ENCODE data around the gene GRPEL1. TPM values are rescaled to one million over a fixed set of nuclear protein-coding genes. Genes with fewer than 3 reads are reported as not detected.

GRPEL1 gene
- total RNA-seq, 1 donor from 2014 or later: 24.1 TPM

DNA sequence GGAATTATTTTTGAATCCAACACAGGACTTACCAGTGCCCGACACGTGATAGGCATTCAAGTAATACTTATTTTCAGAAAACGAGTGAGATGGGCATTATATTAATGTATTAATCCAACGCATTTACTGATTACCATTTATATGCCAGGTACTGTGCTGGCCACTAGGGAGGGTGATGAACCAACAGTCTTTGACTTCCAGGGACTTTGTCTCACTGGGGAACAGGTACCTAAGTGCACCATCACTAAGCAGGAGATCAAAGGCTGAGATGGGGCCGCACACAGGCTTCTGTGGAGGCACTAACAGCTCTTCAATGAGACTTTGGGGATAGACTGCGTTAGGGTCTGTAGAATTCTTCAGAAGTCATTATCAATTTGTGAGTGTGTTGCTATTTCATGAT lies 30.4 kb downstream of the GRPEL1 start:
- H3K27me3 Mint-ChIP-seq (ENCODE audit: low read depth): no peaks in the 10 kb centered on the region
- peak overlapping the region; percentile 62 for H3K27ac Mint-ChIP-seq (ENCODE audit: unreplicated experiment)
- H3K4me1 Mint-ChIP-seq (ENCODE audit: low read depth): peaks cover 36% of the 10 kb centered on the region
- H3K36me3 Mint-ChIP-seq (ENCODE audit: low read depth): no peaks in the 10 kb centered on the region
- H3K9me3 Mint-ChIP-seq (ENCODE audit: low read depth): no peaks in the 10 kb centered on the region
- TF ChIP-seq, protein P1, sequence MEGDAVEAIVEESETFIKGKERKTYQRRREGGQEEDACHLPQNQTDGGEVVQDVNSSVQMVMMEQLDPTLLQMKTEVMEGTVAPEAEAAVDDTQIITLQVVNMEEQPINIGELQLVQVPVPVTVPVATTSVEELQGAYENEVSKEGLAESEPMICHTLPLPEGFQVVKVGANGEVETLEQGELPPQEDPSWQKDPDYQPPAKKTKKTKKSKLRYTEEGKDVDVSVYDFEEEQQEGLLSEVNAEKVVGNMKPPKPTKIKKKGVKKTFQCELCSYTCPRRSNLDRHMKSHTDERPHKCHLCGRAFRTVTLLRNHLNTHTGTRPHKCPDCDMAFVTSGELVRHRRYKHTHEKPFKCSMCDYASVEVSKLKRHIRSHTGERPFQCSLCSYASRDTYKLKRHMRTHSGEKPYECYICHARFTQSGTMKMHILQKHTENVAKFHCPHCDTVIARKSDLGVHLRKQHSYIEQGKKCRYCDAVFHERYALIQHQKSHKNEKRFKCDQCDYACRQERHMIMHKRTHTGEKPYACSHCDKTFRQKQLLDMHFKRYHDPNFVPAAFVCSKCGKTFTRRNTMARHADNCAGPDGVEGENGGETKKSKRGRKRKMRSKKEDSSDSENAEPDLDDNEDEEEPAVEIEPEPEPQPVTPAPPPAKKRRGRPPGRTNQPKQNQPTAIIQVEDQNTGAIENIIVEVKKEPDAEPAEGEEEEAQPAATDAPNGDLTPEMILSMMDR (IDR thresholded peaks at IDR 0.05): peak; percentile 33
- no peak overlapping the region for H3K4me3 Mint-ChIP-seq (ENCODE audit: unreplicated experiment)
- DNase-seq (ENCODE audit: low spot score): no peak

DNA sequence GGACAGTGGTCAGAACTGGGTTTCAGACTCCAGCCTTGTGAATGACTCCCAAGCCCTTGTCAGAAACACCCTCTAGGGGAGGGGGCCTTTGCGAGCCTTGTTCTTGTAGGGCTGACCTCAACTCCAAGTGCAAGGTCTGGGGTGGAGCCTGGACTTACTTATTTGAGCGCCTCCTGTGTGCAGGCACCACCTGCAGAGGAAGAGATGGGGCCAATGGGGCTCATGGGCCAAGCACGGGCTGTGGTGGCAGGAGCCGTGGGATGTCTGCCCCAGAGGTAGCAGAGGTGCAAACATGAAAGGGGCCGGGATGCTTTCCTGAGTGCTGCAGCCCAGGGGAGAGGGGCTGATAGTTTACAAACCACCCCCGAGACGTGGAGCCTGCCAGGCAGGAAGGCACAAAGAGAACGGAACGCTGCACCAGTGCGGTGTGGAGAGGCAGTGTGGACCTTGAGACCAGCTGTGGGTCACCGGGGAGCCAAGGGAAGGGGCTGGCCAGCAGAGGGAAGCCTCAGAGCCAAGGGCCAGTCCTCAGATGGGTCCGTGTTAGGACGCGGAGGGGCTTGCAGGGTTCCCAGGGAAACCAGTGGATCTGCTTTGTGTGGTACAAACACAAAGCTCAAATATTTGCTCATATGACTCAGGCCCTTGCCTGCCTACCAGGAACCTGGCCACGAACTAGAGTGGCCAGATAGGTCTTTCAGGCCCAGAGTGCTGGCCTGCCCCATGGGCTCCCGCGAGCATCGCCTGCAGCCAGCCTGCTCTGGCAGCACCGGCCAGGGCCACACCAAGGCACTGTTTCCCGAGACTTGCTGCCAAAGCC lies 33.4 kb downstream of the GRPEL1 start:
- DNase-seq (ENCODE audit: low spot score): peak; percentile 66
- no peaks in the 10 kb centered on the region for H3K27me3 Mint-ChIP-seq (ENCODE audit: low read depth)

DNA sequence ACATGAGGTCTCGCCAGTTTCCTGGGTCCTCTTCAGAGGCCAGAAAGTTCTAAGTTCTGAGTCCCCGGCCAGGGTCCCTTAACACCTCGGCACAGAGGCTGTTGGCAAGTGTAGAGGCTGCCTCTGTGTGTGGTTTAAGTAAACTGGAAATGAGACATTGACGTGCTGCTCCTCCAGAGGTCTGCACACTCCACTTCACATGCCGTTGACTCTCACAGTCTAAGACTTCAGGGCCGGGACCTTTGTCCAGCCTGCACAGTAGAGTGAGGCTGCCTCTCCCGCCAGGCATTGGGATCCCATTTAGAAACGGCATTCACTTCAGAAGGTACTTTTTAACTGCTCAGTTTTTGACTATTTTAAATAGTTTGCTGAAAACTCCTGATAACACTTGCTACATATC lies 35.3 kb downstream of the GRPEL1 start:
- peaks cover 42% of the 10 kb centered on the region for H3K4me1 Mint-ChIP-seq (ENCODE audit: low read depth)

More for the DNA sequence above, 33.4 kb downstream of the GRPEL1 start:
- H3K27ac Mint-ChIP-seq (ENCODE audit: unreplicated experiment): peak overlapping the region; percentile 41
- no peaks in the 10 kb centered on the region for H3K9me3 Mint-ChIP-seq (ENCODE audit: low read depth)
- H3K36me3 Mint-ChIP-seq (ENCODE audit: low read depth): peaks cover 8% of the 10 kb centered on the region
- peaks cover 42% of the 10 kb centered on the region for H3K4me1 Mint-ChIP-seq (ENCODE audit: low read depth)
- TF ChIP-seq, protein P1 (IDR thresholded peaks at IDR 0.05): no peak
- H3K4me3 Mint-ChIP-seq (ENCODE audit: unreplicated experiment): no peak overlapping the region

DNA sequence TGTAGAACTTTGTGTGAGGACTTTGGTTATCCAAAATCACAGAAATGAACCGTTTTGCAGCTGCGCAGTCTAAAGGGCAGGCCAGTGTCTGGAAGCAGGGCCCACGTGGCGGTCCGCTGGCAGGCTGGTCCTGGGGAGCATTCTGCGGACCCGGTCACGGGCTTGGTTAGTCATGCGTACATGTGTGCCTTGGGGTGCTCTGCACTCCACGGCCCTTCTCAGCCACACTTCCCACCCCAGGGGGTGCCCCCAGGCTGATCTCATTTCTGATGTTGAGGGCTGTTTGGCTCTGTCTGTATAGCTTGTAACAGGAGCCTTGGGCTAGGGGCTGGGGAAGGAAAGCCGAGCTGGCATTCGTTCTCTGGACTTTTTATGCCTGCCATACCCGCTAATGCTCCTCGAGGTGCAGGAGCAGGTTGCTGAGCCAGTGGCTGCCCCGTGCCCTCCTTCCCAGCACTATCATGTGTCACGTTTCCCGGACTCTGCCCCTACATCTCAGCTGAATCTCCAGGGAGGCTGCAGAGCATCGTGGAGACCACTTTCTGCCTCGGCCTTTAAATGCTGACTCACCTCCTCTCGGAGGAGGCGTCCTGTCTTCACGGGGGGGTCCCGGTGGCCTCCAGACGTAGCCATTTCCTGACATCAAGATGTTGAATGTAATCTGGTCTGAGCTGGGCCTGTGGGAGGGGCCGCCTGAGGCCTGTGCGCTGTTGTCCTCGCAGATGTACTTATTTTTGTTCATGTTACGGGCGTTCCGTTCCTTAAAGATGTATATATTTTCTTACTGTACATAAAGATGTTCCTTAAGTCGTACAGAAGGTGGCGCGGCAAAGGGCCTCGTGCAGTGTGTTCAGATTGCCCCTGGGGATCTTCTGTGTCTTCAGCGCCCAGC lies 36.1 kb downstream of the GRPEL1 start:
- TF ChIP-seq, protein P1 (IDR thresholded peaks at IDR 0.05): no peak
- Mint-ChIP-seq H3K27ac (ENCODE audit: unreplicated experiment) (peak overlapping the region; percentile 78), H3K9me3 (ENCODE audit: low read depth) (no peaks in the 10 kb centered on the region), H3K27me3 (ENCODE audit: low read depth) (no peaks in the 10 kb centered on the region), H3K36me3 (ENCODE audit: low read depth) (peaks cover 15% of the 10 kb centered on the region), H3K4me1 (ENCODE audit: low read depth) (peaks cover 34% of the 10 kb centered on the region), H3K4me3 (ENCODE audit: unreplicated experiment) (no peak overlapping the region)
- no peak for DNase-seq (ENCODE audit: low spot score)

More for the DNA sequence above, 35.3 kb downstream of the GRPEL1 start:
- Mint-ChIP-seq H3K4me3 (ENCODE audit: unreplicated experiment) (no peak overlapping the region), H3K9me3 (ENCODE audit: low read depth) (no peaks in the 10 kb centered on the region), H3K27me3 (ENCODE audit: low read depth) (no peaks in the 10 kb centered on the region), H3K36me3 (ENCODE audit: low read depth) (peaks cover 15% of the 10 kb centered on the region), H3K27ac (ENCODE audit: unreplicated experiment) (peak overlapping the region; percentile 78)
- TF ChIP-seq, protein P1 (IDR thresholded peaks at IDR 0.05): no peak
- no peak for DNase-seq (ENCODE audit: low spot score)

DNA sequence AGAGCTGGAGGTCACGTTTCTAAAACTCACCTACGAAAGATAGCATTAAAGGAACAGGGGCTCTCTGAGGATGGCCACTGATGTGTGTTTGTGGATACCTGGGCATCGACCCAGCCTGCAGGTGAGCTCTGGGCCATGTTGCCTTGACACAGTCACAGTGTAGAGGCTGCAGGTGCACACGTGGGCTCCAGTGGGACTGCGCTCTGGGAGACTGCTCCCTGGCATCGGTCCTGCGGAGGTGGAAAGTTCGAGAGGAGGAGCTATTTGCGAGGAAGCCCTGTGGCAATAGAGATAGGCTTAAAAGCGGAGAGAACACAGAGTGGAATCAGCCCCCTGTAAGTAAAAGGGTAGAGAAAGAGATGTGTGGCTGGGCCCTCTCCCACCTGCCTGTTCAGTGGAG lies 37.0 kb downstream of the GRPEL1 start:
- Mint-ChIP-seq H3K4me3 (ENCODE audit: unreplicated experiment) (no peak overlapping the region), H3K4me1 (ENCODE audit: low read depth) (peaks cover 28% of the 10 kb centered on the region), H3K27me3 (ENCODE audit: low read depth) (no peaks in the 10 kb centered on the region), H3K36me3 (ENCODE audit: low read depth) (peaks cover 18% of the 10 kb centered on the region), H3K9me3 (ENCODE audit: low read depth) (no peaks in the 10 kb centered on the region), H3K27ac (ENCODE audit: unreplicated experiment) (peak overlapping the region; percentile 18)
- peak; percentile 52 for DNase-seq (ENCODE audit: low spot score)
- TF ChIP-seq, protein P1 (IDR thresholded peaks at IDR 0.05): no peak
